Type B pancreatic cell (in vitro differentiated cells): Measurements from ENCODE around the gene CHD2. TPM values are rescaled to one million over a fixed set of nuclear protein-coding genes. Genes with fewer than 3 reads are reported as not detected.

ENCODE experiments used
- DNase-seq: peaks from one replicate; pipeline ENCODE4 v3.0.0; 2021; ENCODE audit warnings: mixed read lengths; ENCODE audit not compliant: unreplicated experiment; ENCODE audit errors: extremely low spot score
- H3K27ac Mint-ChIP-seq: 2 replicates; pipeline ENCODE4 v1.8.0; 2021; ENCODE audit warnings: mild to moderate bottlenecking, mixed read lengths
- H3K27me3 Mint-ChIP-seq: 2 replicates; pipeline ENCODE4 v1.8.0; 2021; ENCODE audit warnings: mixed read lengths
- H3K36me3 Mint-ChIP-seq: 2 replicates; pipeline ENCODE4 v1.8.0; 2021; ENCODE audit warnings: mixed read lengths
- H3K4me1 Mint-ChIP-seq: one replicate; pipeline ENCODE4 v1.8.0; 2021; ENCODE audit warnings: mixed read lengths; ENCODE audit not compliant: unreplicated experiment
- H3K4me3 Mint-ChIP-seq: 2 replicates; pipeline ENCODE4 v1.8.0; 2021; ENCODE audit warnings: mild to moderate bottlenecking, mixed read lengths
- H3K9me3 Mint-ChIP-seq: 2 replicates; pipeline ENCODE4 v1.8.0; 2021; ENCODE audit warnings: mixed read lengths
- total RNA-seq: library from RNA; stranded (reverse); gene quantifications from 2 replicates; pipeline ENCODE4 v1.2.1, GENCODE V29; 2021; ENCODE audit warnings: low replicate concordance
- TF ChIP-seq, protein P1 (sequence below): fragments of 200-600 bp; sonication (generic); conservative IDR thresholded peaks from 2 replicates; pipeline ENCODE4 v1.5.0; 2021; ENCODE audit warnings: antibody characterized with exemption, mild to moderate bottlenecking

CHD2 gene
- total RNA-seq, 1 donor from 2014 or later: 135 TPM

DNA sequence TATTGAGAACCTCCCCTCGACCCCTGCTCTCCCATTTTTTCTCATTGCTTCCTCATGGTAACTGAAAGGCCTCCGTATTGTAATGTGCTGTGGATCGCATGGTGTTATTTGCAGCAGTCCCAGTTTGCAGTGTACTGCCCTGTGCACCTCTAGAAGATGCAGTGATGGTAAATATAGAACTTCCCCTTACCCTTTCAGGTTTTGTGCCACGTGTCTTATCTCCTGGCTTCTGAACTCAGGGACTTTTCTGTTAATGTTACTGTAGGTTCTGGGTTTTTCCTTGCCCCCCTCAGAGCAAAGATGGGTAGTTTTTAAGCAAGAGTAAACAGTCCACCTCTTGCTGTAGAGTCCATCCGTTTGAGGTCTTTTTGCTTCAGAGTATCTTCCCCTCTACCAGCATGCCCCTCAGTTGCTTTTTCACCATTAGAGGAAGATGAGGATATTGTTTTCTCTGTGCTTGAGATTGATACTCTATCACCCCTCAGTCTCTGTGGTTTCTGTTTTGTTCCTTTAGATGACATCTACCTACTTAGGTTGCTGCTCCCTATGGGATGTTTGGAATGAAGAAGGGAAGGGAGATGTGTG, 22.4 kb downstream of the CHD2 start:
- DNase-seq: no peak
- Mint-ChIP-seq H3K27ac (peak overlapping the region; percentile 88), H3K4me3 (no peak overlapping the region), H3K9me3 (peaks cover 4% of the 10 kb centered on the region), H3K27me3 (no peaks in the 10 kb centered on the region), H3K4me1 (peaks cover 39% of the 10 kb centered on the region), H3K36me3 (peaks cover 46% of the 10 kb centered on the region)
- TF ChIP-seq, protein P1, sequence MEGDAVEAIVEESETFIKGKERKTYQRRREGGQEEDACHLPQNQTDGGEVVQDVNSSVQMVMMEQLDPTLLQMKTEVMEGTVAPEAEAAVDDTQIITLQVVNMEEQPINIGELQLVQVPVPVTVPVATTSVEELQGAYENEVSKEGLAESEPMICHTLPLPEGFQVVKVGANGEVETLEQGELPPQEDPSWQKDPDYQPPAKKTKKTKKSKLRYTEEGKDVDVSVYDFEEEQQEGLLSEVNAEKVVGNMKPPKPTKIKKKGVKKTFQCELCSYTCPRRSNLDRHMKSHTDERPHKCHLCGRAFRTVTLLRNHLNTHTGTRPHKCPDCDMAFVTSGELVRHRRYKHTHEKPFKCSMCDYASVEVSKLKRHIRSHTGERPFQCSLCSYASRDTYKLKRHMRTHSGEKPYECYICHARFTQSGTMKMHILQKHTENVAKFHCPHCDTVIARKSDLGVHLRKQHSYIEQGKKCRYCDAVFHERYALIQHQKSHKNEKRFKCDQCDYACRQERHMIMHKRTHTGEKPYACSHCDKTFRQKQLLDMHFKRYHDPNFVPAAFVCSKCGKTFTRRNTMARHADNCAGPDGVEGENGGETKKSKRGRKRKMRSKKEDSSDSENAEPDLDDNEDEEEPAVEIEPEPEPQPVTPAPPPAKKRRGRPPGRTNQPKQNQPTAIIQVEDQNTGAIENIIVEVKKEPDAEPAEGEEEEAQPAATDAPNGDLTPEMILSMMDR: no peak

DNA sequence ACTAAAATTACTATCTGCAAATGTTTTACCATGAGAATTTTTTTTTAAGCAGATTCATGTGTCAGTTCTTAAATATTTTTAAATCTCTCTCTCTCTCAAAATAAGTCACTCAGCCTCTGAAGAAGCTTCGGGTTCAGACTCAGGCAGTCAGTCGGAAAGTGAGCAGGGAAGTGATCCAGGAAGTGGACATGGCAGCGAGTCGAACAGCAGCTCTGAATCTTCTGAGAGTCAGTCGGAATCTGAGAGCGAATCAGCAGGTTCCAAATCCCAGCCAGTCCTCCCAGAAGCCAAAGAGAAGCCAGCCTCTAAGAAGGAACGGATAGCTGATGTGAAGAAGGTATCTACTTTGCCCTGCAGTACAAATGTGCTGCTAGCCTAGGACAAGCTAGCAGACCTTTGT, 24.1 kb downstream of the CHD2 start:
- no peaks in the 10 kb centered on the region for H3K9me3 Mint-ChIP-seq
- TF ChIP-seq, protein P1: no peak
- peak overlapping the region; percentile 60 for H3K27ac Mint-ChIP-seq
- H3K4me3 Mint-ChIP-seq: no peak overlapping the region
- peaks cover 35% of the 10 kb centered on the region for H3K4me1 Mint-ChIP-seq
- no peak for DNase-seq
- H3K36me3 Mint-ChIP-seq: peaks cover 57% of the 10 kb centered on the region
- H3K27me3 Mint-ChIP-seq: no peaks in the 10 kb centered on the region

DNA sequence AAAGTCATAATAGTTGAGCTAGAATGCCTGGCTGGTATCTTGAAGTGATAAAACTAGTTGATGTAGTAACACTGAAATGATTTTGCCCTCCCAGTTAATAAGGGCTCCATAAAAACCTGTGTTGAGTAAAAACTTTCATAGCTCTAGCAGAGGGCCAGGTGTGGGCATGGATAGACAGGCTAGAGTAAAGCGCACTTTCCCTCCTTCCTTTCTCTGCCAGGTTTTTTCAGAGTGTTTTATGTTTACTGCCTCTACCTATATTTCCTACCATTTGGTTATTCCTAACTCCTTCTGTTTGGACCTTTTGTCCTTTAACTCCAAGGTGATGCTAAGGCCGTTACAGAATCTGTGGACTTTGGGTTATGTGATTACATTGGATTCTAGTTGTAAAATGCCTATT, 25.3 kb downstream of the CHD2 start:
- peaks cover 34% of the 10 kb centered on the region for H3K4me1 Mint-ChIP-seq
- H3K9me3 Mint-ChIP-seq: no peaks in the 10 kb centered on the region
- TF ChIP-seq, protein P1: no peak
- peak overlapping the region; percentile 19 for H3K27ac Mint-ChIP-seq
- no peak for DNase-seq
- H3K4me3 Mint-ChIP-seq: no peak overlapping the region
- H3K27me3 Mint-ChIP-seq: no peaks in the 10 kb centered on the region
- H3K36me3 Mint-ChIP-seq: peaks cover 63% of the 10 kb centered on the region

DNA sequence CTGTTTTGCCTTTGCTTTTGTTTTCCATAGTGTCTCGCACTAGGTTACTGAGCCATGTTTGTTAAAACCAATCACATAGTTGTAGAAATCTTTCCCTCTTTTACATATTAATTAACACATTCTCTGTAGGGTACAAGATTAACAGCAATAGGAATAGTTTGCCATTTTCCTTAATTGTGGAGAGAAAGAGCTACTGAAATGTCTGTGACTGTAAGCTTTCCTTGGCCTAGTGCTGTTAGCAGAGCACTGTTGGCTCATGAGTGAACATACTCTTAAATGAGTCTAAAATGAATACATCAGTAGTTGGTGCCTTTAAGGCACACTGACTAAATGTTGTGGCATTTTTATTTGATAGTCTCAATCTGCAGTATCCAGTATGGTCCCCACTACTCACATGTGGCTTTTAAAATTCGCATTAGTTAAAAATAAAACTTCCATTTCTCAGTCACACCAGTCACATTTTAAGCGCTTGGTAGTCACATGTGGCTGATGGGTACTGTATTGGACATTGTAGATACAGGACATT, 28.2 kb downstream of the CHD2 start:
- DNase-seq: no peak
- Mint-ChIP-seq H3K4me3 (no peak overlapping the region), H3K27ac (no peak overlapping the region), H3K9me3 (no peaks in the 10 kb centered on the region), H3K36me3 (peaks cover 60% of the 10 kb centered on the region), H3K4me1 (peaks cover 10% of the 10 kb centered on the region), H3K27me3 (no peaks in the 10 kb centered on the region)
- TF ChIP-seq, protein P1: no peak

DNA sequence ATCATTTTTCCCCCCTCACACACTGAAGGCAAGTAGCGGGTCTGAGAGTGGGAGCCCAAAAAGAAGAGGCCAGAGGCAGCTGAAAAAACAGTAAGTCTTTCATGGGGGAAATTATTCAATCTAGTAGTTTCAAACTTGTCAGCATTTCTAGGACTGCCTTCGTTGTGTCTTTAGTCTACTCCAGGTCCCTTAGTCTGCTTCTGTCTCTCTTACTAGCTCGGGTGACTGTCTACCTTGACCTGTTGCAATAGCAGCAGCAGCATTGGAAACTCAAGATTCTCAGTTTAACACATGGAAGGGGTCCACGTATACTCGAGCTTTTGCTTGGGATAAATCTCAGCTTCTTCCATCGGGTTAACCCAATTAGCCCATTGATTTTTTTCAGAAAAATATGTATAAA, 28.9 kb downstream of the CHD2 start:
- Mint-ChIP-seq H3K27me3 (no peaks in the 10 kb centered on the region), H3K27ac (peak overlapping the region; percentile 1), H3K4me1 (peaks cover 10% of the 10 kb centered on the region), H3K36me3 (peaks cover 63% of the 10 kb centered on the region), H3K4me3 (no peak overlapping the region), H3K9me3 (no peaks in the 10 kb centered on the region)
- DNase-seq: no peak
- TF ChIP-seq, protein P1: no peak
